Tibial nerve (tissue), 4 donors: ENCODE measurements around the gene SOX8. TPM values are rescaled to one million over a fixed set of nuclear protein-coding genes. Genes with fewer than 3 reads are reported as not detected.

ENCODE experiments used
- DNase-seq, 2 donors: peaks; one replicate each; pipeline ENCODE4 v3.0.0-alpha.2; 2019; ENCODE audit warnings: low spot score in 2 of 2
- H3K27ac ChIP-seq, 4 donors: fragments of 200-600 bp; sonication (generic) in 3 of 4; one replicate each; pipeline ENCODE4 v1.5.1; 2017 to 2019; ENCODE audit warnings: mild to moderate bottlenecking in 1 of 4
- H3K27me3 ChIP-seq, 2 donors: fragments of 200-600 bp; sonication (generic) in 1 of 2; one replicate each; pipeline versions ENCODE4 v1.5.1 to v1.6.0; 2017 to 2019
- H3K36me3 ChIP-seq, 3 donors: fragments of 200-600 bp; sonication (generic); one replicate each; pipeline ENCODE4 v1.5.1; 2018 to 2019
- H3K4me1 ChIP-seq, 4 donors: fragments of 200-600 bp; sonication (generic) in 3 of 4; one replicate each; pipeline ENCODE4 v1.5.1; 2017 to 2019
- H3K4me3 ChIP-seq, 4 donors: fragments of 200-600 bp; sonication (generic) in 3 of 4; one replicate each; pipeline ENCODE4 v1.5.1; 2017 to 2019; ENCODE audit warnings: mild to moderate bottlenecking in 1 of 4, moderate library complexity in 1 of 4
- H3K9me3 ChIP-seq, 4 donors: fragments of 200-600 bp; sonication (generic) in 3 of 4; one replicate each; pipeline ENCODE4 v1.5.1; 2017 to 2019
- CTCF ChIP-seq, 5 experiments: fragments of 200-600 bp in 3 of 5; fragments of 450-650 bp in 2 of 5; sonication (generic) in 3 of 5; IDR thresholded peaks; one replicate each; pipeline ENCODE4 v1.5.1; 2016 to 2019; ENCODE audit warnings: antibody characterized with exemption in 5 of 5, mild to moderate bottlenecking in 3 of 5, moderate library complexity in 2 of 5
- EP300 ChIP-seq, 2 donors: sonication (generic); formaldehyde crosslinking; IDR thresholded peaks; one replicate each; pipeline ENCODE4 v1.6.1; 2017; ENCODE audit warnings: antibody characterized with exemption in 2 of 2, mild to moderate bottlenecking in 1 of 2
- POLR2A ChIP-seq, 2 donors: fragments of 450-650 bp; IDR thresholded peaks; one replicate each; pipeline ENCODE4 v1.6.1; 2017; ENCODE audit warnings: antibody characterized with exemption in 2 of 2, mild to moderate bottlenecking in 2 of 2, moderate library complexity in 2 of 2
- WGBS, 2 donors: methylation state at CpG; one replicate each; pipeline ENCODE4 v1.1.5; 2018; 5-methylcytosine and 5-hydroxymethylcytosine counted together
- total RNA-seq, 4 donors: library from RNA; depleted of rRNA; stranded (reverse); fragments of >200 nt; gene quantifications; one replicate each; pipeline ENCODE4 v1.1.0, GENCODE V29; 2016

The SOX8 gene
- total RNA-seq, 4 donors from 2014 or later, result 51.3 to 74.5 (median 66.3) TPM

GRCh38 chr16:983044-984030 is 1.8 kb downstream of the SOX8 start:
- peaks cover 0 to 8% (median 0%) of the 10 kb centered on the region in 3 donors for H3K36me3 ChIP-seq
- H3K27me3 ChIP-seq, result peaks cover 0 to 42% of the 10 kb centered on the region in 2 donors
- H3K9me3 ChIP-seq, result no peaks in the 10 kb centered on the region
- TF ChIP-seq CTCF (IDR thresholded peaks at IDR 0.05) (no peak), EP300 (IDR thresholded peaks at IDR 0.05) (no peak), POLR2A (IDR thresholded peaks at IDR 0.05) (no peak)
- peaks cover 0 to 78% (median 32%) of the 10 kb centered on the region in 4 donors for H3K4me1 ChIP-seq
- peak overlapping the region; percentile 57 to 88 (median 72) for H3K27ac ChIP-seq
- peak overlapping the region; percentile 52 to 76 (median 58) for H3K4me3 ChIP-seq
- 32 to 49% methylated on average over 51 to 58 of the region's 59 CpGs for WGBS, 2 donors
- no peak for DNase-seq

- peaks cover 0 to 8% (median 0%) of the 10 kb centered on the region in 3 donors for H3K36me3 ChIP-seq
- H3K9me3 ChIP-seq, result no peaks in the 10 kb centered on the region
- 39 to 52% methylated on average over 11 to 21 of the region's 22 CpGs for WGBS, 2 donors
- TF ChIP-seq POLR2A (IDR thresholded peaks at IDR 0.05), result no peak
- TF ChIP-seq EP300 (IDR thresholded peaks at IDR 0.05), result peak in 1 of 2 donors; percentile 6
- no peak for TF ChIP-seq CTCF (IDR thresholded peaks at IDR 0.05)
- no peak for DNase-seq
- peak overlapping the region; percentile 57 to 88 (median 67) for H3K27ac ChIP-seq
- peaks cover 0 to 78% (median 32%) of the 10 kb centered on the region in 4 donors for H3K4me1 ChIP-seq
- peaks cover 0 to 37% of the 10 kb centered on the region in 2 donors for H3K27me3 ChIP-seq
- peak overlapping the region; percentile 52 to 76 (median 58) for H3K4me3 ChIP-seq
Measured at GRCh38 chr16:984121-984694, 2.6 kb downstream of the SOX8 start.

- 56 to 61% methylated on average over 28 to 71 of the region's 78 CpGs for WGBS, 2 donors
- H3K9me3 ChIP-seq, result no peaks in the 10 kb centered on the region
- H3K4me1 ChIP-seq, result peaks cover 0 to 78% (median 31%) of the 10 kb centered on the region in 4 donors
- H3K4me3 ChIP-seq, result peak overlapping the region in 2 of 4 donors; percentile 22 to 65
- DNase-seq, result no peak
- peaks cover 0 to 8% (median 0%) of the 10 kb centered on the region in 3 donors for H3K36me3 ChIP-seq
- peaks cover 0 to 29% of the 10 kb centered on the region in 2 donors for H3K27me3 ChIP-seq
- peak in 1 of 2 donors; percentile 63 for TF ChIP-seq EP300 (IDR thresholded peaks at IDR 0.05)
- TF ChIP-seq POLR2A (IDR thresholded peaks at IDR 0.05), result peak in 1 of 2 donors; percentile 13
- peak in 3 of 5 experiments; percentile 8 to 16 (median 15) for TF ChIP-seq CTCF (IDR thresholded peaks at IDR 0.05)
- peak overlapping the region; percentile 56 to 88 (median 64) for H3K27ac ChIP-seq
Measured at GRCh38 chr16:984736-985636, 3.4 kb downstream of the SOX8 start.

GRCh38 chr16:985646-986400 is 4.3 kb downstream of the SOX8 start:
- no peak for DNase-seq
- WGBS, 2 donors, result 57 to 68% methylated on average over 32 of the region's 32 CpGs
- Histone ChIP-seq H3K9me3 (no peaks in the 10 kb centered on the region), H3K27ac (peak overlapping the region; percentile 56 to 88 (median 64)), H3K4me1 (peaks cover 0 to 78% (median 27%) of the 10 kb centered on the region in 4 donors), H3K36me3 (peaks cover 0 to 8% (median 0%) of the 10 kb centered on the region in 3 donors), H3K4me3 (peak overlapping the region in 1 of 4 donors; percentile 65), H3K27me3 (peaks cover 0 to 23% of the 10 kb centered on the region in 2 donors)
- no peak for TF ChIP-seq POLR2A (IDR thresholded peaks at IDR 0.05)
- no peak for TF ChIP-seq EP300 (IDR thresholded peaks at IDR 0.05)
- TF ChIP-seq CTCF (IDR thresholded peaks at IDR 0.05), result no peak
